ENCODE data around the gene MAGEA3. TPM values are rescaled to one million over a fixed set of nuclear protein-coding genes. Genes with fewer than 3 reads are reported as not detected.
"Not testable (repeated sequence)": the region's sequence is repeated elsewhere in the genome, so short reads cannot be mapped to it uniquely, and the experiment has no call there.

Gene MAGEA3
- total RNA-seq, 2 experiments from 2014 or later: not detected

DNA sequence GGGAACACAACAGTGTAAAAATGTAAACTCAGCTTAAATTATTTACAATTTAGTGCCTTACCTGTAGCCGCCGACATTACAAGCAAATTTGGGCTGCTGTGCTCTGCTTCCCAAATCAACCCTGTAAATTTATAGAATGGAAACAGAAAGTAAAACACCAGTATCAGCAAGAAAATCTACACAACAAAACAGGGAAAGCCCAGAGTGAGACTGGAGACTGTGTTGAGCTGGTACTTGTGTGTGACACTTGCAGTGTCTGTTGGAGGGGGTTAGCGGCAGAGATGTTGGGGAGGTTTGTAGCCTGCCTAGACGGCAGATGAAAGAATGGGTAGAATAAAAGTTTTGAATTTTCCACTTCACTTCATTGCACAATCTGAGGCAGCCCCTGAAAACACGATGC, 14.6 kb downstream of the MAGEA3 start:
- H3K4me3 Mint-ChIP-seq; DNase-seq; POLR2A ChIA-PET; intact Hi-C loops (cut with micrococcal nuclease); H3K27me3 Mint-ChIP-seq; H3K27ac Mint-ChIP-seq; CTCF ChIA-PET; H3K9me3 Mint-ChIP-seq; H3K4me1 Mint-ChIP-seq (ENCODE audit: low read depth); H3K36me3 Mint-ChIP-seq: not testable (repeated sequence)

DNA sequence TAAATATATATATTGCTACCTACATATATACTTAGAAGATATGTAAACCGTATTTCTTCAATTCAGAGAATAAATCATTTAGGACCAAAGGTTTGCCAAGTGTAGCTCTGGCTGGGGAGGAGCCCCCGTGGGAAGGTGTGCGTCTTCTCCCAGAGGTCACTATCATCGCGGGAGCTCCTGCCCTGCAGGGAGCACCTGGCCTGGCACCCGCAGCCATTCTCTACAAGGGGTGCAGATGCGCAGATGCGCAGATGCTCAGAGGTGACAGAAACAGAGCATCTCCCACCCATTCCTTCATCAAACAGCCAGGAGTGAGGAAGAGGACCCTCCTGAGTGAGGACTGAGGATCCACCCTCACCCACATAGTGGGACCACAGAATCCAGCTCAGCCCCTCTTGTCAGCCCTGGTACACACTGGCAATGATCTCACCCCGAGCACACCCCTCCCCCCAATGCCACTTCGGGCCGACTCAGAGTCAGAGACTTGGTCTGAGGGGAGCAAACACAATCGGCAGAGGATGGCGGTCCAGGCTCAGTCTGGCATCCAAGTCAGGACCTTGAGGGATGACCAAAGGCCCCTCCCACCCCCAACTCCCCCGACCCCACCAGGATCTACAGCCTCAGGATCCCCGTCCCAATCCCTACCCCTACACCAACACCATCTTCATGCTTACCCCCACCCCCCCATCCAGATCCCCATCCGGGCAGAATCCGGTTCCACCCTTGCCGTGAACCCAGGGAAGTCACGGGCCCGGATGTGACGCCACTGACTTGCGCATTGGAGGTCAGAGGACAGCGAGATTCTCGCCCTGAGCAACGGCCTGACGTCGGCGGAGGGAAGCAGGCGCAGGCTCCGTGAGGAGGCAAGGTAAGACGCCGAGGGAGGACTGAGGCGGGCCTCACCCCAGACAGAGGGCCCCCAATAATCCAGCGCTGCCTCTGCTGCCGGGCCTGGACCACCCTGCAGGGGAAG, 15.5 kb downstream of the MAGEA3 start, which contains the start of gene MAGEA2B:
MAGEA2B (plus strand) TSS at position 814 of the 973 bp plus-strand sequence. CDS start 2,479 bp downstream, outside the sequence.
- H3K9me3 Mint-ChIP-seq, CTCF ChIA-PET: not testable (repeated sequence)

DNA sequence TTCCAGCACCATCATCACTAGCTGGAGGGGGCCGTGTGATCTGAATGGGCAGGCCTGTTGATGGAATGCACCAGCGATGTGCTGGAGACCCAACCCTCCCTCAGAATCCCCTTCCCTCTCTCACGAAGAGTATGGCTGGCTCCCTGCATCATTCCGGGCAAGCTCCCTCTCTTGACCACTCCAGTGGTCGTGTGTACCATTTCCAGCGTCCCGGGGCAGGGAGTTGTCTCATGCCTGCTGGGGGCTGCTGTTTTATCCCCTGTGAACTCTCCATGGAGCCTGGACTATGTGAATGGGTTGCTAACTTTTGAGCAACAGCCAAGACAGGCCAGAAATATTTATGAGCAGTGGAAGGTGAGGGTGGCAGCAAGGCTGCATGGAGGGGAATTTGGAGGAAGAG, 26.8 kb downstream of the MAGEA3 start:
- intact Hi-C loops (cut with micrococcal nuclease): no loop called here
- POLR2A ChIA-PET: no interaction called here
- H3K27ac Mint-ChIP-seq: no peak overlapping the region
- no peaks in the 10 kb centered on the region for H3K4me1 Mint-ChIP-seq (ENCODE audit: low read depth)
- H3K9me3 Mint-ChIP-seq: no peaks in the 10 kb centered on the region
- CTCF ChIA-PET: no interaction called here
- DNase-seq: no peak
- no peak overlapping the region for H3K4me3 Mint-ChIP-seq
- no peaks in the 10 kb centered on the region for H3K36me3 Mint-ChIP-seq
- H3K27me3 Mint-ChIP-seq: peaks cover 6% of the 10 kb centered on the region

More for the DNA sequence above, 15.5 kb downstream of the MAGEA3 start, which contains the start of gene MAGEA2B:
- H3K27me3 Mint-ChIP-seq; DNase-seq; intact Hi-C loops (cut with micrococcal nuclease); H3K4me3 Mint-ChIP-seq; H3K27ac Mint-ChIP-seq; H3K36me3 Mint-ChIP-seq; H3K4me1 Mint-ChIP-seq (ENCODE audit: low read depth); POLR2A ChIA-PET: not testable (repeated sequence)

DNA sequence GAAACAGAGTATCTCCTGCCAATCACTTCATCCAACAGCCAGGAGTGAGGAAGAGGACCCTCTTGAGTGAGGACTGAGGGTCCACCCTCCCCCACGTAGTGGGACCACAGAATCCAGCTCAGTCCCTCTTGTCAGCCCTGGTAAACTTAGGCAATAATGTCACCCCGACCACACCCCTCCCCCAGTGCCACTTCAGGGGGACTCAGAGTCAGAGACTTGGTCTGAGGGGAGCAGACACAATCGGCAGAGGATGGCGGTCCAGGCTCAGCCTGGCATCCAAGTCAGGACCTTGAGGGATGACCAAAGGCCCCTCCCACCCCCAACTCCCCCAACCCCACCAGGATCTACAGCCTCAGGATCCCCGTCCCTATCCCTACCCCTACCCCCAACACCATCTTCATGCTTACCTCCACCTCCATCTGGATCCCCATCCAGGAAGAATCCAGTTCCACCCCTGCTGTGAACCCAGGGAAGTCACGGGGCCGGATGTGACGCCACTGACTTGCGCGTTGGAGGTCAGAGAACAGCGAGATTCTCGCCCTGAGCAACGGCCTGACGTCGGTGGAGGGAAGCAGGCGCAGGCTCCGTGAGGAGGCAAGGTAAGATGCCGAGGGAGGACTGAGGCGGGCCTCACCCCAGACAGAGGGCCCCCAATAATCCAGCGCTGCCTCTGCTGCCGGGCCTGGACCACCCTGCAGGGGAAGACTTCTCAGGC, 34.8 kb downstream of the MAGEA3 start, which contains the start of the genes CSAG1 and MAGEA12:
CSAG1 (minus strand) TSS at position 461 of the 715 bp plus-strand sequence. CDS start 1,261 bp downstream, outside the sequence.
MAGEA12 (plus strand) TSS at position 497 of the 715 bp plus-strand sequence. CDS start 2,405 bp downstream, outside the sequence.
- Mint-ChIP-seq H3K4me3 (no peak within 1 kb of the TSS), H3K36me3 (no peaks in the 10 kb centered on the region), H3K27me3 (peaks cover 3% of the 10 kb centered on the region), H3K4me1 (ENCODE audit: low read depth) (no peaks in the 10 kb centered on the region), H3K27ac (no peak within 1 kb of the TSS), H3K9me3 (no peaks in the 10 kb centered on the region)
- CTCF ChIA-PET: no interaction called here
- intact Hi-C loops (cut with micrococcal nuclease): no loop called here
- no peak for DNase-seq
- POLR2A ChIA-PET: no interaction called here

DNA sequence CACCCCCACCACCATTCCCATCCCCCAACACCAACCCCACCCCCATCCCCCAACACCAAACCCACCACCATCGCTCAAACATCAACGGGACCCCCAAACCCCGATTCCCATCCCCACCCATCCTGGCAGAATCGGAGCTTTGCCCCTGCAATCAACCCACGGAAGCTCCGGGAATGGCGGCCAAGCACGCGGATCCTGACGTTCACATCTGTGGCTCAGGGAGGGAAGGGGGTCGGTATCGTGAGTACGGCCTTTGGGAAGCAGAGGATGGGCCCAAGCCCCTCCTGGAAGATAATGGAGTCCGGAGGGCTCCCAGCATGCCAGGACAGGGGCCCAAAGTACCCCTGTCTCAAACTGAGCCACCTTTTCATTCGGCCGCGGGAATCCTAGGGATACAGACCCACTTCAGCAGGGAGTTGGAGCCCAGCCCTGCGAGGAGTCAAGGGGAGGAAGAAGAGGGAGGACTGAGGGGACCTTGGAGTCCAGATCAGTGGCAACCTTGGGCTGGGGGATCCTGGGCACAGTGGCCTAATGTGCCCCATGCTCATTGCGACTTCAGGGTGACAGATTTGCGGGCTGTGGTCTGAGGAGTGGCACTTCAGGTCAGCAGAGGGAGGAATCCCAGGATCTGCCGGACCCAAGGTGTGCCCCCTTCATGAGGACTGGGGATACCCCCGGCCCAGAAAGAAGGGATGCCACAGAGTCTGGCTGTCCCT, 35.7 kb downstream of the MAGEA3 start:
- intact Hi-C loops (cut with micrococcal nuclease); H3K27me3 Mint-ChIP-seq; H3K4me3 Mint-ChIP-seq; H3K9me3 Mint-ChIP-seq; POLR2A ChIA-PET; H3K36me3 Mint-ChIP-seq; H3K27ac Mint-ChIP-seq; DNase-seq; H3K4me1 Mint-ChIP-seq (ENCODE audit: low read depth); CTCF ChIA-PET: not testable (repeated sequence)

DNA sequence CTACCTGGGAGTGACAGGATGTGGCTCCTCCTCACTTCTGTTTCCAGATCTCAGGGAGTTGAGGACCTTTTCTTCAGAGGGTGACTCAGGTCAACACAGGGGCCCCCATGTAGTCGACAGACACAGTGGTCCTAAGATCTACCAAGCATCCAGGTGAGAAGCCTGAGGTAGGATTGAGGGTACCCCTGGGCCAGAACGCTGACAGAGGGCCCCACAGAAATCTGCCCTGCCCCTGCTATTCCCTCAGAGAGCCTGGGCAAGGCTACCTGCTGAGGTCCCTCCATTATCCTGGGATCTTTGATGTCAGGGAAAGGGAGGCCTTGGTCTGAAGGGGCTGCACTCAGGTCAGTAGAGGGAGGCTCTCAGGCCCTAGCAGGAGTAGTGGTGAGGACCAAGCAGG, 36.5 kb downstream of the MAGEA3 start:
- Mint-ChIP-seq H3K27me3 (no peaks in the 10 kb centered on the region), H3K27ac (no peak overlapping the region), H3K4me3 (no peak overlapping the region), H3K4me1 (ENCODE audit: low read depth) (no peaks in the 10 kb centered on the region), H3K9me3 (no peaks in the 10 kb centered on the region), H3K36me3 (no peaks in the 10 kb centered on the region)
- CTCF ChIA-PET: no interaction called here
- no peak for DNase-seq
- POLR2A ChIA-PET: no interaction called here
- intact Hi-C loops (cut with micrococcal nuclease): no loop called here

DNA sequence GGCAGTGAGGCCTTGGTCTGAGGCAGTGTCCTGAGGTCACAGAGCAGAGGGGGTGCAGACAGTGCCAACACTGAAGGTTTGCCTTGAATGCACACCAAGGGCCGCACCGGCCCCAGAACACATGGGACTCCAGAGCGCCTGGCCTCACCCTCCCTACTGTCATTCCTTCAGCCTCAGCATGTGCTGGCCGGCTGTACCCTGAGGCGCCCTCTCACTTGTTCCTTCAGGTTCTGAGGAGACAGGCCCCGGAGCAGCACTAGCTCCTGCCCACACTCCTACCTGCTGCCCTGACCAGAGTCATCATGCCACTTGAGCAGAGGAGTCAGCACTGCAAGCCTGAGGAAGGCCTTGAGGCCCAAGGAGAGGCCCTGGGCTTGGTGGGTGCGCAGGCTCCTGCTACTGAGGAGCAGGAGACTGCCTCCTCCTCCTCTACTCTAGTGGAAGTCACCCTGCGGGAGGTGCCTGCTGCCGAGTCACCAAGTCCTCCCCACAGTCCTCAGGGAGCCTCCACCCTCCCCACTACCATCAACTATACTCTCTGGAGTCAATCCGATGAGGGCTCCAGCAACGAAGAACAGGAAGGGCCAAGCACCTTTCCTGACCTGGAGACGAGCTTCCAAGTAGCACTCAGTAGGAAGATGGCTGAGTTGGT, 37.4 kb downstream of the MAGEA3 start:
- no peaks in the 10 kb centered on the region for H3K4me1 Mint-ChIP-seq (ENCODE audit: low read depth)
- ChIA-PET POLR2A (no interaction called here), CTCF (no interaction called here)
- no peaks in the 10 kb centered on the region for H3K9me3 Mint-ChIP-seq
- H3K27ac Mint-ChIP-seq: no peak overlapping the region
- no peaks in the 10 kb centered on the region for H3K27me3 Mint-ChIP-seq
- DNase-seq: no peak
- intact Hi-C loops (cut with micrococcal nuclease): no loop called here
- H3K4me3 Mint-ChIP-seq: no peak overlapping the region
- H3K36me3 Mint-ChIP-seq: no peaks in the 10 kb centered on the region

DNA sequence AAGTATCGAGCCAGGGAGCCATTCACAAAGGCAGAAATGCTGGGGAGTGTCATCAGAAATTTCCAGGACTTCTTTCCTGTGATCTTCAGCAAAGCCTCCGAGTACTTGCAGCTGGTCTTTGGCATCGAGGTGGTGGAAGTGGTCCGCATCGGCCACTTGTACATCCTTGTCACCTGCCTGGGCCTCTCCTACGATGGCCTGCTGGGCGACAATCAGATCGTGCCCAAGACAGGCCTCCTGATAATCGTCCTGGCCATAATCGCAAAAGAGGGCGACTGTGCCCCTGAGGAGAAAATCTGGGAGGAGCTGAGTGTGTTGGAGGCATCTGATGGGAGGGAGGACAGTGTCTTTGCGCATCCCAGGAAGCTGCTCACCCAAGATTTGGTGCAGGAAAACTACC, 37.9 kb downstream of the MAGEA3 start:
- intact Hi-C loops (cut with micrococcal nuclease); POLR2A ChIA-PET; H3K9me3 Mint-ChIP-seq; H3K4me1 Mint-ChIP-seq (ENCODE audit: low read depth); DNase-seq; H3K4me3 Mint-ChIP-seq; H3K27ac Mint-ChIP-seq; H3K36me3 Mint-ChIP-seq; H3K27me3 Mint-ChIP-seq; CTCF ChIA-PET: not testable (repeated sequence)

DNA sequence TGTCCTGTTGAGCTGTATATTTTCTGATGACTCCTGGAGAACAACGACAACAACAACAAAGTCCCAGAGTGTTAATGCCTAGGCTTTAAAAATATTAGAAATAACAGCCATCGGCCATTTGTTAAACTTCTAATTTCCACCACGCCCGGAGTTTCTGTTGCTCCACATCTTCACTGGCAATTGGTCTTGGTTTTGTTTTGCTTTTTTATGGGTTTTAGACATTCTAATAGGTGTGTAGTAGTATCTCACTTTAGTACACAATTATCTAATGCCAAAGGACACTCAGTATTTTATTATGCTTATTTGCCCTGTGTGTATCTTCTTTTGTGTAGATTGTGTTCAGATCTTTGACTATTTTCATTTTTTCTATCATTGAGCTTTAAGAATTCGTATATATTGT, 40.0 kb downstream of the MAGEA3 start:
- ChIA-PET POLR2A (no interaction called here), CTCF (no interaction called here)
- Mint-ChIP-seq H3K9me3 (no peaks in the 10 kb centered on the region), H3K36me3 (no peaks in the 10 kb centered on the region), H3K4me1 (ENCODE audit: low read depth) (no peaks in the 10 kb centered on the region), H3K27ac (no peak overlapping the region), H3K4me3 (no peak overlapping the region), H3K27me3 (no peaks in the 10 kb centered on the region)
- intact Hi-C loops (cut with micrococcal nuclease): no loop called here
- DNase-seq: no peak

All from activated CD4-positive, alpha-beta memory T cell treated with anti-CD3 and anti-CD28 coated beads for 36 hours (primary cell).